ENCODE measurements around the gene CERS6.

GRCh38 chr2:168794968-168795367 lies 338.9 kb downstream of the CERS6 start:
- TF ChIP-seq, protein P1, sequence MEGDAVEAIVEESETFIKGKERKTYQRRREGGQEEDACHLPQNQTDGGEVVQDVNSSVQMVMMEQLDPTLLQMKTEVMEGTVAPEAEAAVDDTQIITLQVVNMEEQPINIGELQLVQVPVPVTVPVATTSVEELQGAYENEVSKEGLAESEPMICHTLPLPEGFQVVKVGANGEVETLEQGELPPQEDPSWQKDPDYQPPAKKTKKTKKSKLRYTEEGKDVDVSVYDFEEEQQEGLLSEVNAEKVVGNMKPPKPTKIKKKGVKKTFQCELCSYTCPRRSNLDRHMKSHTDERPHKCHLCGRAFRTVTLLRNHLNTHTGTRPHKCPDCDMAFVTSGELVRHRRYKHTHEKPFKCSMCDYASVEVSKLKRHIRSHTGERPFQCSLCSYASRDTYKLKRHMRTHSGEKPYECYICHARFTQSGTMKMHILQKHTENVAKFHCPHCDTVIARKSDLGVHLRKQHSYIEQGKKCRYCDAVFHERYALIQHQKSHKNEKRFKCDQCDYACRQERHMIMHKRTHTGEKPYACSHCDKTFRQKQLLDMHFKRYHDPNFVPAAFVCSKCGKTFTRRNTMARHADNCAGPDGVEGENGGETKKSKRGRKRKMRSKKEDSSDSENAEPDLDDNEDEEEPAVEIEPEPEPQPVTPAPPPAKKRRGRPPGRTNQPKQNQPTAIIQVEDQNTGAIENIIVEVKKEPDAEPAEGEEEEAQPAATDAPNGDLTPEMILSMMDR (IDR thresholded peaks at IDR 0.05) = no peak
- no peak for TF ChIP-seq POLR2A (IDR thresholded peaks at IDR 0.05)
